Measurements from ENCODE around the gene RPL27A. TPM values are rescaled to one million over a fixed set of nuclear protein-coding genes. Genes with fewer than 3 reads are reported as not detected.

Gene RPL27A
- total and polyA plus RNA-seq, 2 donors (not counting 3 experiments of a cell fraction or from before 2014, with no cell fraction given): 1,303 to 1,363 TPM

- Histone ChIP-seq H3K4me2 (ENCODE audit: insufficient read depth, low read length) (no peak overlapping the region), H3K4me3 (replicated peaks in 1 of 3; ENCODE audit: insufficient read depth in 1 of 3, low read depth in 1 of 3, low read length in 3 of 3) (no peak overlapping the region), H3K79me2 (ENCODE audit: control insufficient read depth, insufficient read depth, low read length) (no peaks in the 10 kb centered on the region), H3K36me3 (ENCODE audit: control insufficient read depth in 2 of 2, extremely low read depth in 1 of 2, insufficient read depth in 2 of 2, low read length in 2 of 2) (no peaks in the 10 kb centered on the region), H2AFZ (ENCODE audit: low read depth, low read length) (no peak overlapping the region), H3K4me1 (ENCODE audit: control insufficient read depth, extremely low read depth, insufficient read depth, low read length) (peaks cover 25% of the 10 kb centered on the region), H4K20me1 (replicated peaks; ENCODE audit: control insufficient read depth, extremely low read depth, insufficient read depth, low read length) (no peaks in the 10 kb centered on the region), H3K9me3 (replicated peaks; ENCODE audit: control insufficient read depth, insufficient read depth, low read length) (no peaks in the 10 kb centered on the region), H3K9ac (replicated peaks; ENCODE audit: extremely low read depth, insufficient read depth, low read length) (no peak overlapping the region), H3K27me3 (ENCODE audit: control insufficient read depth in 2 of 2, insufficient read depth in 2 of 2, low read length in 2 of 2) (no peaks in the 10 kb centered on the region), H3K9me1 (replicated peaks; ENCODE audit: control insufficient read depth, extremely low read depth, insufficient read depth, low read length) (no peaks in the 10 kb centered on the region), H3K27ac (ENCODE audit: insufficient read depth, low read depth, low read length) (no peak overlapping the region)
- intact Hi-C loops (cut with micrococcal nuclease) (no loop called here), dilution Hi-C loops (cut with MboI; ENCODE audit: extremely low pct_ligation_motif_present, low sequenced_read_pairs) (no loop called here)
- ChIA-PET POLR2A (no interaction called here), CTCF (no interaction called here)
- BruUV-seq (replicated peaks): no TSS peak
- TF ChIP-seq JUN (IDR thresholded peaks at IDR 0.05; ENCODE audit: borderline replicate concordance, insufficient read depth, insufficient read length, low read depth) (no peak), GATA2 (IDR thresholded peaks at IDR 0.05; ENCODE audit: insufficient read depth, insufficient read length, low read depth, low read length) (no peak), POLR2AphosphoS5 (IDR thresholded peaks at IDR 0.05; ENCODE audit: insufficient read depth, low read depth, low read length) (no peak), CTCF (IDR thresholded peaks at IDR 0.05; ENCODE audit: extremely low read depth in 1 of 2, insufficient read depth in 1 of 2, low read depth in 1 of 2, low read length in 2 of 2) (no peak), POLR2A (IDR thresholded peaks at IDR 0.05; ENCODE audit: low read depth, low read length) (no peak), MAX (IDR thresholded peaks at IDR 0.05; ENCODE audit: insufficient read depth, insufficient read length) (no peak), MYC (IDR thresholded peaks at IDR 0.05; ENCODE audit: low read depth, low read length) (no peak), FOS (IDR thresholded peaks at IDR 0.05; ENCODE audit: borderline replicate concordance, insufficient read depth, low read length) (no peak), EZH2 (IDR thresholded peaks at IDR 0.05; ENCODE audit: borderline replicate concordance, low read depth, low read length, severe bottlenecking) (no peak)
- DNase-seq (ENCODE audit: low read depth, low spot score): no peak
- FAIRE-seq: no peak
Measured at GRCh38 chr11:8729067-8729466, 46.5 kb downstream of the RPL27A start.

Measured in endothelial cell of umbilical vein (primary cell).